Nephron (organoid): ENCODE data around the gene SHF.

Experiments
- H3K27ac Mint-ChIP-seq, 3 experiments: 2 replicates each; pipeline ENCODE4 v1.8.0; 2020; ENCODE audit warnings: mixed read lengths in 3 of 3, mild to moderate bottlenecking in 2 of 3, moderate library complexity in 1 of 3
- H3K27me3 Mint-ChIP-seq: 2 replicates; pipeline ENCODE4 v1.8.0; 2021; ENCODE audit warnings: low read depth, mild to moderate bottlenecking, moderate library complexity, mixed read lengths
- H3K36me3 Mint-ChIP-seq: 2 replicates; pipeline ENCODE4 v1.8.0; 2020; ENCODE audit warnings: low read depth, mixed read lengths
- H3K4me1 Mint-ChIP-seq: 2 replicates; pipeline ENCODE4 v1.8.0; 2020; ENCODE audit warnings: mixed read lengths
- H3K4me3 Mint-ChIP-seq, 3 experiments: 2 replicates each; pipeline ENCODE4 v1.8.0; 2020; ENCODE audit warnings: mild to moderate bottlenecking in 3 of 3, mixed read lengths in 3 of 3, moderate library complexity in 2 of 3
- H3K9me3 Mint-ChIP-seq: 2 replicates; pipeline ENCODE4 v1.8.0; 2020; ENCODE audit warnings: mixed read lengths
- TF ChIP-seq, protein P1 (sequence below), 3 experiments: fragments of 200-600 bp; sonication (generic); IDR thresholded peaks; one replicate each; pipeline ENCODE4 v1.5.0; 2021; ENCODE audit warnings: antibody characterized with exemption in 3 of 3; ENCODE audit not compliant: unreplicated experiment in 3 of 3

The SHF gene

DNA sequence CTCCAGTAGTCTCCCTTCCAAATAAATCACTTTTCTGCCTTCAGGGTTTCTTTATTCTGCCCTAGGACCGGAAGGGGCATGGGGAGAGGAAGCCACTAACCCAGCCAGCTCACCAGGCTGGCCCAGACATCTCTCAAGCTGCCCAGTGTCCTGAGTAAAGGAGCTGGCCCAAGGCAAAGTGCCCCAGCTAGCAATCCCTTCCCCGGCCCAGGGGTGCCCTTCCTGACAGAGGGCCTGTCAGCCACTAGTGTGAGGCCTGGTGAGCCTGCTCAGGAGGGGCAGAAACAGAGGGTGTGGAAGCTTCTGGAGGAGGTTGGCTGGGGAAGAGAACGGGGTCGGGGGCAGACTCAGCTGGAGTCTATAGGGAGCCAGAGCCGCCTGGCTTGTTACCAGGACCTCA lies 22.2 kb downstream of the SHF start:
- H3K4me3 Mint-ChIP-seq: peak overlapping the region; percentile 59 to 79 (median 77)
- TF ChIP-seq, protein P1, sequence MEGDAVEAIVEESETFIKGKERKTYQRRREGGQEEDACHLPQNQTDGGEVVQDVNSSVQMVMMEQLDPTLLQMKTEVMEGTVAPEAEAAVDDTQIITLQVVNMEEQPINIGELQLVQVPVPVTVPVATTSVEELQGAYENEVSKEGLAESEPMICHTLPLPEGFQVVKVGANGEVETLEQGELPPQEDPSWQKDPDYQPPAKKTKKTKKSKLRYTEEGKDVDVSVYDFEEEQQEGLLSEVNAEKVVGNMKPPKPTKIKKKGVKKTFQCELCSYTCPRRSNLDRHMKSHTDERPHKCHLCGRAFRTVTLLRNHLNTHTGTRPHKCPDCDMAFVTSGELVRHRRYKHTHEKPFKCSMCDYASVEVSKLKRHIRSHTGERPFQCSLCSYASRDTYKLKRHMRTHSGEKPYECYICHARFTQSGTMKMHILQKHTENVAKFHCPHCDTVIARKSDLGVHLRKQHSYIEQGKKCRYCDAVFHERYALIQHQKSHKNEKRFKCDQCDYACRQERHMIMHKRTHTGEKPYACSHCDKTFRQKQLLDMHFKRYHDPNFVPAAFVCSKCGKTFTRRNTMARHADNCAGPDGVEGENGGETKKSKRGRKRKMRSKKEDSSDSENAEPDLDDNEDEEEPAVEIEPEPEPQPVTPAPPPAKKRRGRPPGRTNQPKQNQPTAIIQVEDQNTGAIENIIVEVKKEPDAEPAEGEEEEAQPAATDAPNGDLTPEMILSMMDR (IDR thresholded peaks at IDR 0.05; ENCODE audit: unreplicated experiment in 3 of 3): no peak
- H3K36me3 Mint-ChIP-seq: peaks cover 3% of the 10 kb centered on the region
- H3K4me1 Mint-ChIP-seq: peaks cover 10% of the 10 kb centered on the region
- H3K9me3 Mint-ChIP-seq: no peaks in the 10 kb centered on the region
- H3K27ac Mint-ChIP-seq: peak overlapping the region; percentile 88 to 96 (median 95)
- H3K27me3 Mint-ChIP-seq: no peaks in the 10 kb centered on the region

DNA sequence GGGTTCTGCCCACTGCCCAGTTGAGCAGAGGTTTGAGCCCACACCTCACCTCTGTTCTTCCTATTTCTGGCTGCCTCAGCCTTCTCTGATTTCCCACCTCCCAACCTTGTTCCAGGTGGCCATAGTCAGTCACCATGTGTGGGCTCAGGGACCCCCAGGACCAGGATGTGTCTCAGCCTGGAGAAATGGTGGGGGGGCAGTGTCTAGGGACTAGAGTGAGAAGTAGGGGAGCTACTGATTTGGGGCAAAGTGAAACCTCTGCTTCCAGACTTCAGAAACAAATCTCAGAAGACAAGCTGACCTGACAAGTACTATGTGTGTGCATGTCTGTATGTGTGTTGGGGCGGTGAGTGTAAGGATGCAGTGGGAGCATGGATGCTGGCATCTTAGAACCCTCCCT lies 22.9 kb downstream of the SHF start:
- Mint-ChIP-seq H3K36me3 (no peaks in the 10 kb centered on the region), H3K27ac (peak overlapping the region; percentile 88 to 96 (median 95)), H3K9me3 (no peaks in the 10 kb centered on the region), H3K27me3 (no peaks in the 10 kb centered on the region), H3K4me3 (peak overlapping the region; percentile 59 to 79 (median 77)), H3K4me1 (peaks cover 10% of the 10 kb centered on the region)
- TF ChIP-seq, protein P1 (IDR thresholded peaks at IDR 0.05; ENCODE audit: unreplicated experiment in 3 of 3): no peak

DNA sequence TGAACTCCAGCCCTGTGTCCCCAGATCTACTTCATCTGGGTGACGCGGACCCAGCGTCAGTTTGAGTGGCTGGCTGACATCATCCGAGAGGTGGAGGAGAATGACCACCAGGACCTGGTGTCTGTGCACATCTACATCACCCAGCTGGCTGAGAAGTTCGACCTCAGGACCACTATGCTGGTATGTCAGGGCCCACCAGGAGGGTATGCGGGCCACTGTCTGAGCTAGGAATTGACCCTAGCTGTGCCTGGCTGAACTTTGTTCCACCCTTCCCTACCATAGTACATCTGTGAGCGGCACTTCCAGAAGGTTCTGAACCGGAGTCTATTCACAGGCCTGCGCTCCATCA lies 24.3 kb downstream of the SHF start:
- peaks cover 10% of the 10 kb centered on the region for H3K4me1 Mint-ChIP-seq
- H3K4me3 Mint-ChIP-seq: peak overlapping the region in 1 of 3 experiments; percentile 22
- peak overlapping the region; percentile 27 to 95 (median 64) for H3K27ac Mint-ChIP-seq
- TF ChIP-seq, protein P1 (IDR thresholded peaks at IDR 0.05; ENCODE audit: unreplicated experiment in 3 of 3): no peak
- H3K36me3 Mint-ChIP-seq: no peaks in the 10 kb centered on the region
- H3K9me3 Mint-ChIP-seq: no peaks in the 10 kb centered on the region
- no peaks in the 10 kb centered on the region for H3K27me3 Mint-ChIP-seq

DNA sequence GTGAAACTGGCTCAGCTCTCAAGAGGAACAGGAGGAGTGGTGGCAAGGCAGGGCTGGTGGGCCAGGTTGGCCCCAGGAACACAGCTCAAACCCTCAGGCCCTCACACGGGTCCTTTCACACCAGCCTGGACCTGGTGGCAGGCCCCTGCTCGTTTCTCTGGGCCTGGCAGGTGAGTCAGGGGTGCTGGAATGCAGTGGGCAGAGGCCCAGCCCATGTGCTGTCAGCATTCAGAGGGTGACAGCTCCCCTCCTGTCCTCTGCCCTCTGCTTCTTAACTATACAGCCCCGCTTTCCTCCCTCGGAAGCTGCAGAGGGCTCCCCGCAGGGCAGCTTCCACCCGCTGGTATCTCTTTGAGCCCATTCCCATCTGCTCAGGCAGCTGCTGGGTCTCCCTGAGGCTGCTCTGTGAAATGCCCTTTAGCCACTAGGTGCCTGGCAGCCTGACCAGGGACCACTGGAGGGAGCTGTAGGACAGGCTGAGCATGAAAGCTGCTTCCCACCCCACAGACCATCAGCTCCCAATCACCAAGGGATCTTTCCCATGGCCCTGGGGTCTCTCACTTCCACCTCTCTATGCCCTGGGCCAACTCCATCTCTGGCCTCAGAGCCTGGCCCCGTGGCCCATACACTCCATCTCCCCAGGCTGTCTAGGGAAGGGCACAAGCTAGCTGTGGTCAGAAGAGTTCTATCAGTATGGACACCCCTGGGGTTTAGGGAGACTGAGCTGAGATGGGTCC lies 24.8 kb downstream of the SHF start:
- Mint-ChIP-seq H3K4me3 (no peak overlapping the region), H3K36me3 (no peaks in the 10 kb centered on the region), H3K4me1 (peaks cover 10% of the 10 kb centered on the region), H3K27ac (peak overlapping the region; percentile 27 to 95 (median 53)), H3K27me3 (no peaks in the 10 kb centered on the region), H3K9me3 (no peaks in the 10 kb centered on the region)
- TF ChIP-seq, protein P1 (IDR thresholded peaks at IDR 0.05; ENCODE audit: unreplicated experiment in 3 of 3): peak; percentile 76 to 83 (median 82)

DNA sequence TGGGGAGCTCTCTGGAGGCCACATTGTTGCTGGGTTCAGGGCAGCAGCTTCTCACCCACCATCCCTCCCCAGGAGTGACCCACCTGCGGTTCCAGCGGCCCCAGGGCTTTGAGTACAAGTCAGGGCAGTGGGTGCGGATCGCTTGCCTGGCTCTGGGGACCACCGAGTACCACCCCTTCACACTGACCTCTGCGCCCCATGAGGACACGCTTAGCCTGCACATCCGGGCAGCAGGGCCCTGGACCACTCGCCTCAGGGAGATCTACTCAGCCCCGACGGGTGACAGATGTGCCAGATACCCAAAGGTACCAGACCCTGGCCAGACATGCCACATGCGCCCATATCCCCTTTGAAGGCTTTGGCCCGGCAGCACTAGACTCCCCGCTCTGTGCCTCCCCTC lies 26.1 kb downstream of the SHF start:
- Mint-ChIP-seq H3K9me3 (no peaks in the 10 kb centered on the region), H3K4me3 (no peak overlapping the region), H3K27me3 (no peaks in the 10 kb centered on the region), H3K4me1 (peaks cover 14% of the 10 kb centered on the region), H3K27ac (no peak overlapping the region), H3K36me3 (no peaks in the 10 kb centered on the region)
- TF ChIP-seq, protein P1 (IDR thresholded peaks at IDR 0.05; ENCODE audit: unreplicated experiment in 3 of 3): no peak

DNA sequence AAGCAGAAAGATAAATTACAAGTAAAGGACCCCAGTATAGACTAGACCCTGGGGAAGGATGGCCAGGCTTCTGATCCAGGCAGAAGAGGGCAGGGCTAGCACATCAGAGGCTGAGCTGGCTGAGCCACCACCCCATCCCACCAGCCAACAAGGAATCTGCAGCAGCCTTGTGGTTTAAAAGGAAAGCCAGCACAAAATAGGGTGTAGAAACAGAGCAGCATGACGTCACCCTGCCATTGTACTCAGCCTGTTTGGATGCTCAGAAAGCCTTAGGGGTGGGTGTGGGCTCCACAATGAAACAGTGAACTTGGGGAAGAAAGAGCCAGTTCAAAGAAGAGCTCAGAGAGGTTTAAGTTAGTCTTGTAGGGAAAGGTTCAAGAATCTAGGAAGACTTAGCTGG lies 29.8 kb downstream of the SHF start:
- Mint-ChIP-seq H3K27ac (peak overlapping the region in 1 of 3 experiments; percentile 26), H3K9me3 (no peaks in the 10 kb centered on the region)

More for the DNA sequence above, 29.8 kb downstream of the SHF start:
- H3K36me3 Mint-ChIP-seq: no peaks in the 10 kb centered on the region
- H3K27me3 Mint-ChIP-seq: peaks cover 7% of the 10 kb centered on the region
- TF ChIP-seq, protein P1 (IDR thresholded peaks at IDR 0.05; ENCODE audit: unreplicated experiment in 3 of 3): no peak
- peaks cover 5% of the 10 kb centered on the region for H3K4me1 Mint-ChIP-seq
- H3K4me3 Mint-ChIP-seq: no peak overlapping the region
